Stimulated activated naive B cell treated with anti-CD40 and anti-IgM and Interleukin-4, amounts not matched to agents 10 μg/mL and 1 μg/mL and 100 μg/mL, for 72 hours (primary cell): ENCODE measurements around the gene EFCAB11.
A peak's percentile ranks its signal among the peaks of the same experiment; 100 is the strongest.

Experiments used
- ATAC-seq, 2 donors: fragments of 150-1000 bp; cut with Tn5 transposase; replicated peaks; 2 replicates each; pipeline ENCODE4 v1.10.0; 2021; ENCODE audit warnings: moderate library complexity in 1 of 2
- DNase-seq: peaks from one replicate; pipeline ENCODE4 v3.0.0; 2021
- H3K27ac Mint-ChIP-seq: one replicate; pipeline ENCODE4 v1.8.0; 2022; ENCODE audit warnings: mild to moderate bottlenecking, mixed read lengths
- H3K27me3 Mint-ChIP-seq, 2 donors: one replicate each; pipeline ENCODE4 v1.8.0; 2022; ENCODE audit warnings: mixed read lengths in 2 of 2
- H3K36me3 Mint-ChIP-seq, 2 donors: one replicate each; pipeline ENCODE4 v1.8.0; 2022; ENCODE audit warnings: mixed read lengths in 2 of 2, mild to moderate bottlenecking in 1 of 2
- H3K4me1 Mint-ChIP-seq, 2 donors: one replicate each; pipeline ENCODE4 v1.8.0; 2022; ENCODE audit warnings: mixed read lengths in 2 of 2, mild to moderate bottlenecking in 1 of 2
- H3K4me3 Mint-ChIP-seq, 2 donors: one replicate each; pipeline ENCODE4 v1.8.0; 2022; ENCODE audit warnings: mild to moderate bottlenecking in 2 of 2, mixed read lengths in 2 of 2, moderate library complexity in 1 of 2
- H3K9me3 Mint-ChIP-seq, 2 donors: one replicate each; pipeline ENCODE4 v1.8.0; 2022; ENCODE audit warnings: mixed read lengths in 2 of 2, mild to moderate bottlenecking in 1 of 2

Gene EFCAB11

DNA sequence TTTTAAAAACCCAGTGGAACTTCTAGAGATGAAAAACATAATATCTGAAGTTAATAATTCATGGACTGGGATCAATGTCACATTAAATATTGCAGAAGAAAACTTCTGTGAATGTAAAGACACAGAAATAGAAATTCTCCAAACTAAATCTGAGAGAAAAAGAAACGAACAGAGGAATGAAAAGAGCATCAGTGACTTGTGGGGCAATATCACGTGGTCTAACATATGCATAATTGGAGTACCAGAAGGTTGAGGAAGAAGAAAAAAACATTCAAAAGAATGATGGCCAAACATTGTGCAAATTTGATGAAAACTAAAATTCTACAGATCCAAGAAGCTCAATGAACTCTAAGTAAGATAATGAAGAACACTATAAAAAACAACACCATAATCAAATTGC is 130.8 kb downstream of the EFCAB11 start:
- Mint-ChIP-seq H3K4me3 (no peak overlapping the region), H3K9me3 (peaks cover 10 to 13% of the 10 kb centered on the region in 2 donors), H3K27me3 (no peaks in the 10 kb centered on the region), H3K4me1 (no peaks in the 10 kb centered on the region), H3K36me3 (peaks cover 6 to 27% of the 10 kb centered on the region in 2 donors), H3K27ac (no peak overlapping the region)
- ATAC-seq: no peak
- DNase-seq: no peak

DNA sequence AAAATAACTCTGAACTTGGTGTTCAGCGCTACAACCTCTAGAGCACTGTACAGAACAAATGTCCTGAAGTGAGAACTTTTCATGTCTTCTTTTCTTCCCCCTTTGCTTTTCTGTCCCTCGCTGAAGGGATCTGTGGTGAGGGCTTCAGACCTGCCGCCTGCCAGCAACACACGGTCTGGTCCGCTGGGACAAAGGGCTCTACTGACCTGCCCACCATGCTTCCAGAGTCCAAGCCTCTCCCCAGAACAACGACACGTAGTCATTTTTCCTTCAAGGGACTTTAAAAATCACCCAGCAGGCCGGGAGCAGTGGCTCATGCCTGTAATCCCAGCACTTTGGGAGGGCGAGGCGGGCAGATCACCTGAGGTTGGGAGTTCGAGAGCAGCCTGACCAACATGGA is 140.4 kb downstream of the EFCAB11 start:
- H3K4me1 Mint-ChIP-seq: peaks cover 0 to 2% of the 10 kb centered on the region in 2 donors
- no peaks in the 10 kb centered on the region for H3K9me3 Mint-ChIP-seq
- DNase-seq (no peak), ATAC-seq (no peak)
- H3K27me3 Mint-ChIP-seq: peaks cover 0 to 10% of the 10 kb centered on the region in 2 donors
- H3K36me3 Mint-ChIP-seq: no peaks in the 10 kb centered on the region
- H3K4me3 Mint-ChIP-seq: peak overlapping the region in 1 of 2 donors; percentile 12
- no peak overlapping the region for H3K27ac Mint-ChIP-seq

DNA sequence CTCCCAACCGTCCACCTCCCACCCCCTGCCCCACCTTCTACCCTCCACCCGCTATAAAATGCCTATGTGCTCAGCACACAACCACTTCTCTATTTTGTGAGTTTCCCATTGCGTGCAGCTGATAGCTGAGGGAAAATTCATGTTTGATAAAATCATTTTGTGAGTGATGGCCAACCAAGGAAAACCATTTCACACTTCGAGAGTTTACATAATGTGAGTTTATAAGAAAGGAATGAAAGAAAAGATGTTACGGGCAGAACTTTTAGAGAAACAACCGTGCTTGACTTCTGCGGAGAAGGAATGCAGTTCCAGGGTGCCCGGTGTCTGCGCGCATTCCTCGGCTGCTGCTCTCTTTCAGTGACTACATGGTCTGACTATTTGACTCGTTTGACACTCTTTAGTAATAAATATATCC is 140.9 kb downstream of the EFCAB11 start:
- ATAC-seq (no peak), DNase-seq (no peak)
- Mint-ChIP-seq H3K4me3 (no peak overlapping the region), H3K27me3 (peaks cover 0 to 10% of the 10 kb centered on the region in 2 donors), H3K36me3 (no peaks in the 10 kb centered on the region), H3K9me3 (no peaks in the 10 kb centered on the region), H3K4me1 (peaks cover 0 to 2% of the 10 kb centered on the region in 2 donors), H3K27ac (no peak overlapping the region)

DNA sequence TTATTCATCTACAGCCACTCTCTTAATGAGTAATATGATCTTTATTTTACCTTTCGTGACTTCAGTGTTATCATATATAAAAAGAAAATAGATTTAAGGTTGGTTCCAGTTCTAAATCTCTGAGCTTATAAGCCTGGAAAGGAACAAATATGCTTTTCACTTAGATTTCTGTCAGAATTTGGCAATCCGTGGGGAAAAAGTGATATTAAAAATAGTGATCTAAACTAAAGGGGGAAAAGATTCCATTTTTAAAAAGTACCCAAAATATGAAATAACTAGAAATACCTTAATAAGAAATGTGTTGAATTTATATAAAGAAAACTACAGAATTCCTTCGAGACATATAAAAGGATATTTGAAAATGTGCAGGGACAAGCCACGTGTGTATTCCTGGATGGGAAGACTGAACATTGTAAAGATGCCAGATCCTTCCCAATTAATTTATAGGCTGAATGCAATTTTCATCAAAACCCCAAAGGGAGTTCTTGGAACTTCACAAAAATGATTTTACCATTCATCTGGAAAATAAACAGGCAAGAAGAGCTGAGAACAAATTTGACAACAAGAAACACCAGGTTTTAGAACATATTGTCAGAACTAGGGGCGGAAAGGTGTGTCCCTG is 142.5 kb downstream of the EFCAB11 start:
- H3K4me1 Mint-ChIP-seq: peaks cover 0 to 2% of the 10 kb centered on the region in 2 donors
- H3K27ac Mint-ChIP-seq: no peak overlapping the region
- no peak for ATAC-seq
- no peak for DNase-seq
- no peak overlapping the region for H3K4me3 Mint-ChIP-seq
- peaks cover 0 to 10% of the 10 kb centered on the region in 2 donors for H3K27me3 Mint-ChIP-seq
- H3K36me3 Mint-ChIP-seq: no peaks in the 10 kb centered on the region
- no peaks in the 10 kb centered on the region for H3K9me3 Mint-ChIP-seq

DNA sequence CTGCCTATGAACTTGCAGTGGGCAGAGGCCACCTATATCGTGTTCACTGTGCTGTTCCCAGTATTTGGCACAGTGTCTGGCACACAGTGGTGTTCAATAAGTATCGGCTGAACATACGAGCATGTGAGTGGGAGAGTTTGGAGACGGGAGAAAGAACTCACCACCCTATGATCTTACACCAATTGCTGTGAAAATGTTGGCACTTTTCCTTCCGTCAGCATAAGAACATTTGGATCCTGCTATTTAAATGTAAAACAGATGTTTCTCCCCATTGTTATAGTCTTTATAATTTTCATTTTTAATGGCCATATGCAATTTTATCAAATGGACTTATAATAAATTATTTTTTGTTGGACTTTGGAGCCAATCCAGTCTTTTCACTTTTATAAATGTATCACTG is 144.4 kb downstream of the EFCAB11 start:
- Mint-ChIP-seq H3K36me3 (no peaks in the 10 kb centered on the region), H3K27ac (no peak overlapping the region), H3K9me3 (no peaks in the 10 kb centered on the region), H3K27me3 (peaks cover 0 to 10% of the 10 kb centered on the region in 2 donors), H3K4me3 (no peak overlapping the region), H3K4me1 (peaks cover 0 to 2% of the 10 kb centered on the region in 2 donors)
- ATAC-seq (no peak), DNase-seq (no peak)

DNA sequence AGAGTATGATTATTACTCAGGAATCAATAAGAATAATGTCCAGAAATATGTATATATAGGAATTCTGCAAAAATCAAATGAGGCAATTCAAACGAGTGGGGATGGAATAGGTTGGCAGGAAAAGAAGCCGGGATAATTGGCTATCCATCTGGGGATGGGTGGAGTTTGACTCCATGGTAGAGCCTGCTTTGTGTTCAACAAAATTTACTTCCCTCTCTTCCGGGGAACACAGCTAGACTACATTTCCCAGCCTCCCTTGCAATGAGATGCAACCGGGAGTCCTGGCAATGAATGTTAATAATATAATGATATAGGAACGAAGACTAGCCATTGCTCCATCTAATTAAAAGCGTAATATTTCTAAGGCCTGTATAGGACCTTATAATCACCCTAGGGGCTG is 146.6 kb downstream of the EFCAB11 start:
- DNase-seq (no peak), ATAC-seq (no peak)
- no peaks in the 10 kb centered on the region for H3K9me3 Mint-ChIP-seq
- H3K27ac Mint-ChIP-seq: no peak overlapping the region
- no peaks in the 10 kb centered on the region for H3K4me1 Mint-ChIP-seq
- H3K27me3 Mint-ChIP-seq: peaks cover 0 to 10% of the 10 kb centered on the region in 2 donors
- no peaks in the 10 kb centered on the region for H3K36me3 Mint-ChIP-seq
- no peak overlapping the region for H3K4me3 Mint-ChIP-seq

DNA sequence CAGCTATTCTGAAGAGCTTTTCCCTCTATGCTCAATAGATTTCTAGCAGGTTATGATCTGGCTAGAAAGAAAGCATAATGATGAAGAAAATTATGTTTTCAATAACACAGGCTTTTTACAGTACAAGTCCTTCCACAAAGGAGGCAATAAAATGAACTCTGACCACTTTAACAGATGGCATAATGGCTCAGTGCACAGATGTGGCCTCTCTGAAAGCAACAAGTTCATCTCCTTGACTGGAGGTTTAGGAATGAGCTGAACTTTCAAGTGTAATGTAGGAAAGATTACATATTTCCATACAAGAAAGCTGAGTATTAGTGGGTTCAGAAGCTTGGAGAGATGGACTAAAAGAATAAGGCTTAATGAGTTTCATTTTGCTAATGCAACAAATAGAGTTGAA is 147.4 kb downstream of the EFCAB11 start:
- Mint-ChIP-seq H3K27me3 (peaks cover 0 to 10% of the 10 kb centered on the region in 2 donors), H3K4me3 (no peak overlapping the region), H3K4me1 (no peaks in the 10 kb centered on the region), H3K36me3 (no peaks in the 10 kb centered on the region), H3K9me3 (no peaks in the 10 kb centered on the region), H3K27ac (no peak overlapping the region)
- no peak for ATAC-seq
- DNase-seq: no peak

DNA sequence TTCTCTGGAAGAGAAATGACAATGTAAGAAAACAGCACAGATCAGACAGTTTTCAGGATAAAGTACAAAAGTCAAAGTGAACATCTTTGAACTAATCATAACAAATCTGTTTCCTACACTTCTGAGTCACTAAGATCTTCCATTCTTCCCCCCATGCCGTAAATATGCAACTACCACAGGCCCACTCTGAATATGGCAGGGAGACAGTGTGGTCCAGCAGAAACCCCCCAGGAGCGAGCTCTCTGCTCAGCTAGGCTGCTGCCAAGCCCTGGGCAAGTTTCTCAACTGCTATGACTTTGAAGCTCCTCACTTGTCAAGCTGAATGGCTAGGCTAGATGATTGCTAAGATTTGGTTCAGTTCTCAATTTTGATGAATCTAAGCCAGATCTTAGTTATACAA is 148.1 kb downstream of the EFCAB11 start:
- H3K27me3 Mint-ChIP-seq: peaks cover 0 to 8% of the 10 kb centered on the region in 2 donors
- H3K27ac Mint-ChIP-seq: no peak overlapping the region
- no peak overlapping the region for H3K4me3 Mint-ChIP-seq
- no peak for ATAC-seq
- H3K4me1 Mint-ChIP-seq: no peaks in the 10 kb centered on the region
- no peaks in the 10 kb centered on the region for H3K36me3 Mint-ChIP-seq
- no peak for DNase-seq
- no peaks in the 10 kb centered on the region for H3K9me3 Mint-ChIP-seq

DNA sequence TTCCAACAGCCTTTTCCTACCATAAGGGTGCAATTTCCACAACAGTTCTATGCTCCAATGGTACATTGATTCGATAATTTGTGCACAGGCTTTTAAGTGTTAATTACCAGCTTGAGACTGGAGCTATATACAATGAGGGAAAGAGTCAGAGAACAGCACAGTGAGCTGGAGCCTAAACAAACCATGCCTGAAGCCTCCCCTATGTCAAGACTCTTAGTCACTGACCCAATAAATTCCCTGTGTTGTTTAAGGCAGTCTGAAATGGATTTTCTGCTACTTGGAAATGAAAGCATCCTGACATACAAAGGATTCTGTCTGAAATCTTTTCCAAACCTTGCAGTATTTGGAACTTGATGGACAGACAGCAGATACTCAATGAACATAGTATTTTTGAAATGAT is 149.0 kb downstream of the EFCAB11 start:
- no peak overlapping the region for H3K27ac Mint-ChIP-seq
- no peaks in the 10 kb centered on the region for H3K27me3 Mint-ChIP-seq
- no peaks in the 10 kb centered on the region for H3K36me3 Mint-ChIP-seq
- H3K4me1 Mint-ChIP-seq: no peaks in the 10 kb centered on the region
- ATAC-seq (no peak), DNase-seq (no peak)
- H3K9me3 Mint-ChIP-seq: no peaks in the 10 kb centered on the region
- no peak overlapping the region for H3K4me3 Mint-ChIP-seq

DNA sequence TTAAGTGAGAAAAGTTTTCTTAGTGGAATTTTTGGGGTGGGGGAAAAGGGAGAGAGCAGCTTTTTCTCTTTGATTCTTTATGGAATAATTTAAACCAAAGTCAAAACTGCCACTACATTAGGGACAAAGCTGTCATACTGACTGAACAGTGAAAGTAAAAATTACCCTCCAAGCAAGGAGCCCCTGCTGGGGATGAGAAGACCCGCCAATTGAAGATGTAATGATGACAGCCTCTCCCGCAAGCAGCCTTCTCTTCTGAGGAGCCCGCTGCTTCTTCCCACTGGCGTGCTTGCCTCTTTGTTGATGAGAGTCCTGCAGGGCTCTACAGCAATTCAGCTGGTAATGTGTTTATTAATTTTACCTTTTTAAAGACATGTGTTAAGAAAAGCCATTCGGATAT is 151.0 kb downstream of the EFCAB11 start:
- no peak overlapping the region for H3K4me3 Mint-ChIP-seq
- no peak for DNase-seq
- no peaks in the 10 kb centered on the region for H3K4me1 Mint-ChIP-seq
- no peak for ATAC-seq
- no peaks in the 10 kb centered on the region for H3K9me3 Mint-ChIP-seq
- no peaks in the 10 kb centered on the region for H3K36me3 Mint-ChIP-seq
- H3K27me3 Mint-ChIP-seq: no peaks in the 10 kb centered on the region
- H3K27ac Mint-ChIP-seq: no peak overlapping the region

DNA sequence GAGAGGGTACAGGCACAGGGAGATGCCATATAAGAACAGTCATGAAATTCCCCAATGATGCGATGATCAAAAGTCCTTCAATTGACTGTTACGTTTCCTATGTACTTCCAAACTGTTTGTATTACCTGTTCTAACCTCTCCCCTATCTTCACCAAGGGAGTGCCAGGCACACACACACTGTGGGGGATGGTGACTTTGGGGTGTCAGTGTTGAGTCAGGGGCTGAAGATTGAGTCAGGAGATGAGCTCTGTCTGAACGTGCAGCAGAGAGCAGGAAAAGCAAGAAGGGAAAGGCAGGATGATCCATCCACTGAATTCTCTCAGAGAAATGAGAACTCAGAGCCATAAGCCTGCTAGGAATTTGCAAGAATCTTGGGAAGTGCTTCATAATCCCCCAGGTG is 153.4 kb downstream of the EFCAB11 start:
- DNase-seq: no peak
- H3K27ac Mint-ChIP-seq: no peak overlapping the region
- H3K9me3 Mint-ChIP-seq: no peaks in the 10 kb centered on the region
- peaks cover 3 to 7% of the 10 kb centered on the region in 2 donors for H3K36me3 Mint-ChIP-seq
- H3K27me3 Mint-ChIP-seq: no peaks in the 10 kb centered on the region
- H3K4me1 Mint-ChIP-seq: no peaks in the 10 kb centered on the region
- ATAC-seq: no peak
- H3K4me3 Mint-ChIP-seq: no peak overlapping the region

DNA sequence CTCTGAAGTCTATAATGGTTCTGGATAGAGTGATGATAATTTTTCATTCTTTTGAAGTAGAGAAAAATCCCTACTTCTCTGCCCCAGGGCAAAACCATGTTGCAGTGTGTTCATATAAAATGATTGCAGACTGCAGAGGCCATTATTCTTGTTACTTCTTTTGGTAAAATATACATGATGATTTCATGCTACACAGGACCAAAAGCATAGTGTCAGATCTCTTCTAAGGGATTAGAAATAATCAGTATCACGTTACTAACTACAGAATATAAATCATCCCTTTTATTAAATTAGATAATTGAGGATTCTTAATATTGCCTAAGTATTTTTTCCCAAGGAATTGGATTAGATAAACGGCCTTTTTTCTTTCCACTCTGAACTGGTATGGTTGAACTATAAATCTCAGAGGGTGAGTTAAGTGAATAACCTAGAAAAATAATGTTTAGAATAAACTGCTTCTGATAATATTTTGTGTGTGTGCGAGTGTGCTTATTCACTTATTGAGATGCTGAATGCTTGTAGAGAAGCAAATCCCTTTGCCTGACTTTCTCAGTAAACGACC is 156.2 kb downstream of the EFCAB11 start:
- no peak for ATAC-seq
- H3K9me3 Mint-ChIP-seq: no peaks in the 10 kb centered on the region
- H3K27ac Mint-ChIP-seq: no peak overlapping the region
- no peaks in the 10 kb centered on the region for H3K4me1 Mint-ChIP-seq
- H3K4me3 Mint-ChIP-seq: no peak overlapping the region
- H3K36me3 Mint-ChIP-seq: peaks cover 3 to 7% of the 10 kb centered on the region in 2 donors
- no peaks in the 10 kb centered on the region for H3K27me3 Mint-ChIP-seq
- no peak for DNase-seq

DNA sequence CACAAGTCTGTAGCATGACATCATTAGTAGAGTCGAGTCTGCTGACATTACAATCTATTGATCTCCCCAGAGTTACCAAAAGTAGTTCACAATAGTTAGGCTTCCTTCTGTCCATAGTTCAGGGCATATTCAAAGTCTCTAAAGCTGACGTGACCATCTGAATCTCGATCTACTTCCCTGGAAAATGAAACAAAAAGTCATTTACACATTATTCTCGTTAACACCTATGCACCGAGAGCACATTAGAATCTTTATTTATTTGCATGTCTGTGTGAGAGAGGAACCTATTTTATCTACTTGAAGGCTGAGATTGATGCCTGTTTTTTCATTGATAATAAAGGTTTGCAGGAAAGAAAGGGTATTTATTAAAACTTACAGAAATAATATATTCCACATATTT is 157.4 kb downstream of the EFCAB11 start:
- ATAC-seq (no peak), DNase-seq (no peak)
- Mint-ChIP-seq H3K27ac (no peak overlapping the region), H3K4me1 (no peaks in the 10 kb centered on the region), H3K9me3 (no peaks in the 10 kb centered on the region), H3K27me3 (no peaks in the 10 kb centered on the region), H3K36me3 (peaks cover 3 to 8% of the 10 kb centered on the region in 2 donors), H3K4me3 (no peak overlapping the region)

DNA sequence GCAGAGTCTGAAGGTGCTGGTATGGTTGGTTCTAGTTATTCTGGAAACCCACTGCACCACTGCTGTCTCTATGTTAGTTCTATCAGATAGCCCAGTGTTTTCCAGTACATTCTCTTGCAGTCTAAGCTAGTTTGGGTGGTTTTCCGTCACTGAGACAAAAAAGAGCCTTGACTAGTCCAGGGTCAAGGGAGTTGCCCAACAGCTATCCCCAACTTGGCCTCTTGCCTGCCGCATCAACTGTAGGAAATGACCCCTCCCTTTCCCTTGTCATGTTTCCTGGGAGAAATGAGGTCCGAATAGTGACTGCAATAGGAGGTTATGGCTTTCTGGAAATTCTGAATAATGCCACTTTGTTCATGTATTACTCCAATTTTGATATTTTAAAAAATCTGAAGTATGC is 160.4 kb downstream of the EFCAB11 start:
- Mint-ChIP-seq H3K4me3 (no peak overlapping the region), H3K4me1 (no peaks in the 10 kb centered on the region), H3K36me3 (peaks cover 3 to 10% of the 10 kb centered on the region in 2 donors), H3K27me3 (no peaks in the 10 kb centered on the region), H3K27ac (no peak overlapping the region), H3K9me3 (no peaks in the 10 kb centered on the region)
- ATAC-seq (no peak), DNase-seq (no peak)

DNA sequence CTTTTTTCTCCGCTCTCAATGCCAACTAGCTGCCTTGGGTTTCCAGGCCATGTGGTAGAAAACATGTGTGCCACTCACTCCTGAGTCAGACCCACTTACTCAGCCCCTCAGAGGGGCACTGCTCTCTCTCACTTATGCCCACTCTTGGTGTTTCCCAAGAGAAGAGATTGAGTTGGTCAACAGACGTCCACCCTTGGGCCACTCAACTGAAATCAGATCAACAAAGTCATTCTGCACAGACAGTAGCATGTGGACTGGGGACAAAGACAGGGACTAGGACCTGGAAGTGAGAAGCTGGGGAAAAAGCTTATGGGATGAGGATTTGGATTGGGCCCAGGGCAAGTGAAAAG is 161.2 kb downstream of the EFCAB11 start:
- Mint-ChIP-seq H3K27ac (no peak overlapping the region), H3K4me1 (no peaks in the 10 kb centered on the region), H3K4me3 (no peak overlapping the region), H3K27me3 (no peaks in the 10 kb centered on the region), H3K36me3 (peaks cover 3 to 10% of the 10 kb centered on the region in 2 donors), H3K9me3 (no peaks in the 10 kb centered on the region)
- ATAC-seq: no peak
- no peak for DNase-seq
